HEK293T (cell line): ENCODE results near the gene PCBP2.

Experiments used
- ARNT ChIP-seq: fragments of 450-650 bp; IDR thresholded peaks from 2 replicates; pipeline ENCODE4 v1.6.1; 2017; ENCODE audit warnings: mild to moderate bottlenecking
- BHLHE40 ChIP-seq: fragments of 450-650 bp; IDR thresholded peaks from 2 replicates; pipeline ENCODE4 v1.6.1; 2016; ENCODE audit warnings: mild to moderate bottlenecking, moderate library complexity, borderline replicate concordance
- CTBP1 ChIP-seq: fragments of 450-650 bp; IDR thresholded peaks from 2 replicates; pipeline ENCODE4 v1.6.1; 2016; ENCODE audit warnings: borderline replicate concordance
- ELF4 ChIP-seq: fragments of 450-650 bp; IDR thresholded peaks from 2 replicates; pipeline ENCODE4 v1.6.1; 2017; ENCODE audit warnings: antibody characterized with exemption
- FOXA1 ChIP-seq: fragments of 450-650 bp; IDR thresholded peaks from 2 replicates; pipeline ENCODE4 v1.6.1; 2016; ENCODE audit warnings: mild to moderate bottlenecking
- FOXM1 ChIP-seq: fragments of 450-650 bp; IDR thresholded peaks from 2 replicates; pipeline ENCODE4 v1.6.1; 2017; ENCODE audit warnings: mild to moderate bottlenecking, borderline replicate concordance
- HDGF ChIP-seq: fragments of 450-650 bp; IDR thresholded peaks from 2 replicates; pipeline ENCODE4 v1.6.1; 2017; ENCODE audit warnings: antibody characterized with exemption, borderline replicate concordance
- NFRKB ChIP-seq: fragments of 450-650 bp; IDR thresholded peaks from 2 replicates; pipeline ENCODE4 v1.6.1; 2016; ENCODE audit warnings: mild to moderate bottlenecking, moderate library complexity
- SP1 ChIP-seq: fragments of 450-650 bp; IDR thresholded peaks from 2 replicates; pipeline ENCODE4 v1.6.1; 2017
- TARDBP ChIP-seq: fragments of 450-650 bp; IDR thresholded peaks from 2 replicates; pipeline ENCODE4 v1.6.1; 2016
- ZNF384 ChIP-seq: fragments of 450-650 bp; IDR thresholded peaks from 2 replicates; pipeline ENCODE4 v1.6.1; 2016

DNA sequence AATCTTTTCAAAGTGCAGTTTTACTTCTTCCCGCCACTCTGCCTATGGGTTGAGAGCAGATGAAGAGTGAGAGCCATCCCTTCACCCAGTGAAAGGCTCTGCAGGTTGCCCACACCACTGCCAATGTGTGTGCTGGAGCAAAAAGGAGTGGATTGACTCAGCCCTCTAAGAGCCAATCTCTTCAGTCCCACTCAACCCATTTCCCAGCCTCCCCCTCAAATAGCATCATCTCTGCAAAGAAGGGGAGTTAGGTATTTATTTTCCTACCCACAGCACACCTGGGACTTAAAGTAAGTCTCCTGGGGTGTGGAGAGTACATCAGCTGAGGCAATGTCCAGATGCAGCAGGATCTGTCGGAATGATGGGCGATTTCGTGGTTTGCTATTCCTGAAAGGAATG, 32.1 kb downstream of the PCBP2 start:
- TF ChIP-seq FOXA1 (no peak), ARNT (no peak), ELF4 (no peak), HDGF (no peak), BHLHE40 (no peak), TARDBP (no peak), ZNF384 (no peak), FOXM1 (no peak), CTBP1 (no peak), SP1 (no peak), NFRKB (no peak)
